SK-N-SH treated with all-trans-retinoic acid at 6 μM for 48 hours (cell line): ENCODE results near the gene OSM.

Experiments
- ATAC-seq: fragments of 200-7000 bp; cut with Tn5 transposase; 3 replicates; pipeline ENCODE4 v1.9.1; 2020; ENCODE audit warnings: mild to moderate bottlenecking, moderate library complexity
- ARNTL ChIP-seq: fragments of 450-650 bp; formaldehyde crosslinking; IDR thresholded peaks from 2 replicates; pipeline ENCODE4 v1.5.0; 2020; ENCODE audit warnings: low read depth, mild to moderate bottlenecking, moderate library complexity, borderline replicate concordance
- BACH2 ChIP-seq: fragments of 250-450 bp; sonication (Bioruptor Pico); IDR thresholded peaks from 2 replicates; pipeline ENCODE4 v1.9.0; 2021; ENCODE audit warnings: mild to moderate bottlenecking, borderline replicate concordance
- CSDC2 ChIP-seq: fragments of 250-450 bp; sonication (Bioruptor Pico); IDR thresholded peaks from 2 replicates; pipeline ENCODE4 v1.5.0; 2020; ENCODE audit warnings: mild to moderate bottlenecking, moderate library complexity
- ESRRG ChIP-seq: fragments of 250-450 bp; sonication (Bioruptor Pico); IDR thresholded peaks from 2 replicates; pipeline ENCODE4 v1.6.1; 2021; ENCODE audit warnings: mild to moderate bottlenecking
- GLIS3 ChIP-seq: fragments of 250-450 bp; sonication (Bioruptor Pico); IDR thresholded peaks from 2 replicates; pipeline ENCODE4 v1.5.0; 2020; ENCODE audit warnings: mild to moderate bottlenecking, moderate library complexity
- ISL1 ChIP-seq: fragments of 250-450 bp; sonication (Bioruptor Pico); IDR thresholded peaks from 2 replicates; pipeline ENCODE4 v2.1.2; 2022; ENCODE audit warnings: mild to moderate bottlenecking, moderate library complexity
- OSR1 ChIP-seq: fragments of 250-450 bp; sonication (Bioruptor Pico); IDR thresholded peaks from 2 replicates; pipeline ENCODE4 v1.8.0; 2022; ENCODE audit warnings: moderate library complexity, mild to moderate bottlenecking, inconsistent platforms
- PPARA ChIP-seq: fragments of 250-450 bp; sonication (Bioruptor Pico); IDR thresholded peaks from 2 replicates; pipeline ENCODE4 v1.5.0; 2020; ENCODE audit warnings: mild to moderate bottlenecking, borderline replicate concordance
- RARB ChIP-seq: fragments of 250-450 bp; sonication (Bioruptor Pico); IDR thresholded peaks from 2 replicates; pipeline ENCODE4 v1.8.0; 2021; ENCODE audit warnings: mild to moderate bottlenecking, moderate library complexity
- SNAI2 ChIP-seq: fragments of 250-450 bp; sonication (Bioruptor Pico); IDR thresholded peaks from 2 replicates; pipeline ENCODE4 v1.5.0; 2020; ENCODE audit warnings: mild to moderate bottlenecking, moderate library complexity
- TCF4 ChIP-seq: fragments of 250-450 bp; sonication (Bioruptor Pico); IDR thresholded peaks from 2 replicates; pipeline ENCODE4 v1.8.0; 2021; ENCODE audit warnings: mild to moderate bottlenecking, moderate library complexity, borderline replicate concordance
- TOX ChIP-seq: fragments of 250-450 bp; sonication (Bioruptor Pico); IDR thresholded peaks from 2 replicates; pipeline ENCODE4 v1.8.0; 2021; ENCODE audit warnings: mild to moderate bottlenecking, moderate library complexity, borderline replicate concordance
- ZC3H10 ChIP-seq: fragments of 250-450 bp; sonication (Bioruptor Pico); IDR thresholded peaks from 2 replicates; pipeline ENCODE4 v1.5.1; 2021; ENCODE audit warnings: mild to moderate bottlenecking, moderate library complexity
- ZFP3 ChIP-seq: fragments of 250-450 bp; sonication (Bioruptor Pico); IDR thresholded peaks from 2 replicates; pipeline ENCODE4 v1.5.0; 2020; ENCODE audit warnings: mild to moderate bottlenecking, moderate library complexity
- ZFP30 ChIP-seq: fragments of 450-650 bp; formaldehyde crosslinking; IDR thresholded peaks from 2 replicates; pipeline ENCODE4 v1.5.0; 2022; ENCODE audit warnings: mild to moderate bottlenecking, moderate library complexity
- ZNF565 ChIP-seq: fragments of 450-650 bp; formaldehyde crosslinking; conservative IDR thresholded peaks from 2 replicates; pipeline ENCODE4 v1.5.0; 2020; ENCODE audit warnings: low read depth, mild to moderate bottlenecking, moderate library complexity
- ZNF70 ChIP-seq: fragments of 450-650 bp; formaldehyde crosslinking; IDR thresholded peaks from 2 replicates; pipeline ENCODE4 v1.5.0; 2020; ENCODE audit warnings: mild to moderate bottlenecking, moderate library complexity
- ZNF8 ChIP-seq: fragments of 450-650 bp; formaldehyde crosslinking; IDR thresholded peaks from 2 replicates; pipeline ENCODE4 v1.5.0; 2020; ENCODE audit warnings: mild to moderate bottlenecking, moderate library complexity
- TF ChIP-seq, protein P1 (sequence below): fragments of 250-450 bp; sonication (Bioruptor Pico); IDR thresholded peaks from 2 replicates; pipeline ENCODE4 v1.5.0; 2020; ENCODE audit warnings: mild to moderate bottlenecking, moderate library complexity
- TF ChIP-seq, protein P2 (sequence below): fragments of 250-450 bp; sonication (Bioruptor Pico); IDR thresholded peaks from 2 replicates; pipeline ENCODE4 v1.8.0; 2020; ENCODE audit warnings: mild to moderate bottlenecking, moderate library complexity, borderline replicate concordance
- TF ChIP-seq, protein P3 (sequence below): fragments of 250-450 bp; sonication (Bioruptor Pico); IDR thresholded peaks from 2 replicates; pipeline ENCODE4 v1.5.1; 2021; ENCODE audit warnings: mild to moderate bottlenecking, moderate library complexity
- TF ChIP-seq, protein P4 (sequence below): fragments of 250-450 bp; sonication (Bioruptor Pico); IDR thresholded peaks from 2 replicates; pipeline ENCODE4 v1.5.1; 2020; ENCODE audit warnings: low read depth, mild to moderate bottlenecking, moderate library complexity
- TF ChIP-seq, protein P5 (sequence below): fragments of 250-450 bp; sonication (Bioruptor Pico); IDR thresholded peaks from 2 replicates; pipeline ENCODE4 v1.8.0; 2021; ENCODE audit warnings: low read depth, mild to moderate bottlenecking, moderate library complexity, borderline replicate concordance

The OSM gene

DNA sequence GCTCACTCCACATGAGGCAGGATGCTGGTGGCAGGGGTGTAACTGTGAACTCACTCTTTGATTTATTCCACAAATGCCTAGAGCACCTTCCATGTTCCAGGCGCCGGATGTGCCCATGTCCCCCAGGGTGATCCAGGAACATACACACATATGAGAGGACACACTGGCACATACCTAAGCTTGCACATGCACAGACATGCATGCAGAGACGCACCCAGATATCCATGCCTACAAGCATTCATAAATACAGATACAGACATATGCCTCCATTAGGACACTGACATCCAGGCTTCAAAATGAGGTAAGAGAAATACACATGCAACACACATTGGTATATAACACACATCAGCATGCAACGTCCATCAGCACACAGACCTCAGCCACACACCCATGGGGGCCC lies 4.5 kb downstream of the OSM start:
- no peak for ATAC-seq
- no peak for TF ChIP-seq GLIS3 (CRISPR knock-in tag)
- TF ChIP-seq, protein P1, sequence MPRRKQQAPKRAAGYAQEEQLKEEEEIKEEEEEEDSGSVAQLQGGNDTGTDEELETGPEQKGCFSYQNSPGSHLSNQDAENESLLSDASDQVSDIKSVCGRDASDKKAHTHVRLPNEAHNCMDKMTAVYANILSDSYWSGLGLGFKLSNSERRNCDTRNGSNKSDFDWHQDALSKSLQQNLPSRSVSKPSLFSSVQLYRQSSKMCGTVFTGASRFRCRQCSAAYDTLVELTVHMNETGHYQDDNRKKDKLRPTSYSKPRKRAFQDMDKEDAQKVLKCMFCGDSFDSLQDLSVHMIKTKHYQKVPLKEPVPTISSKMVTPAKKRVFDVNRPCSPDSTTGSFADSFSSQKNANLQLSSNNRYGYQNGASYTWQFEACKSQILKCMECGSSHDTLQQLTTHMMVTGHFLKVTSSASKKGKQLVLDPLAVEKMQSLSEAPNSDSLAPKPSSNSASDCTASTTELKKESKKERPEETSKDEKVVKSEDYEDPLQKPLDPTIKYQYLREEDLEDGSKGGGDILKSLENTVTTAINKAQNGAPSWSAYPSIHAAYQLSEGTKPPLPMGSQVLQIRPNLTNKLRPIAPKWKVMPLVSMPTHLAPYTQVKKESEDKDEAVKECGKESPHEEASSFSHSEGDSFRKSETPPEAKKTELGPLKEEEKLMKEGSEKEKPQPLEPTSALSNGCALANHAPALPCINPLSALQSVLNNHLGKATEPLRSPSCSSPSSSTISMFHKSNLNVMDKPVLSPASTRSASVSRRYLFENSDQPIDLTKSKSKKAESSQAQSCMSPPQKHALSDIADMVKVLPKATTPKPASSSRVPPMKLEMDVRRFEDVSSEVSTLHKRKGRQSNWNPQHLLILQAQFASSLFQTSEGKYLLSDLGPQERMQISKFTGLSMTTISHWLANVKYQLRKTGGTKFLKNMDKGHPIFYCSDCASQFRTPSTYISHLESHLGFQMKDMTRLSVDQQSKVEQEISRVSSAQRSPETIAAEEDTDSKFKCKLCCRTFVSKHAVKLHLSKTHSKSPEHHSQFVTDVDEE (CRISPR knock-in tag): no peak
- no peak for TF ChIP-seq ISL1 (CRISPR knock-in tag)
- no peak for TF ChIP-seq ESRRG (CRISPR knock-in tag)
- TF ChIP-seq, protein P2, sequence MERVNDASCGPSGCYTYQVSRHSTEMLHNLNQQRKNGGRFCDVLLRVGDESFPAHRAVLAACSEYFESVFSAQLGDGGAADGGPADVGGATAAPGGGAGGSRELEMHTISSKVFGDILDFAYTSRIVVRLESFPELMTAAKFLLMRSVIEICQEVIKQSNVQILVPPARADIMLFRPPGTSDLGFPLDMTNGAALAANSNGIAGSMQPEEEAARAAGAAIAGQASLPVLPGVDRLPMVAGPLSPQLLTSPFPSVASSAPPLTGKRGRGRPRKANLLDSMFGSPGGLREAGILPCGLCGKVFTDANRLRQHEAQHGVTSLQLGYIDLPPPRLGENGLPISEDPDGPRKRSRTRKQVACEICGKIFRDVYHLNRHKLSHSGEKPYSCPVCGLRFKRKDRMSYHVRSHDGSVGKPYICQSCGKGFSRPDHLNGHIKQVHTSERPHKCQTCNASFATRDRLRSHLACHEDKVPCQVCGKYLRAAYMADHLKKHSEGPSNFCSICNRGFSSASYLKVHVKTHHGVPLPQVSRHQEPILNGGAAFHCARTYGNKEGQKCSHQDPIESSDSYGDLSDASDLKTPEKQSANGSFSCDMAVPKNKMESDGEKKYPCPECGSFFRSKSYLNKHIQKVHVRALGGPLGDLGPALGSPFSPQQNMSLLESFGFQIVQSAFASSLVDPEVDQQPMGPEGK: no peak

DNA sequence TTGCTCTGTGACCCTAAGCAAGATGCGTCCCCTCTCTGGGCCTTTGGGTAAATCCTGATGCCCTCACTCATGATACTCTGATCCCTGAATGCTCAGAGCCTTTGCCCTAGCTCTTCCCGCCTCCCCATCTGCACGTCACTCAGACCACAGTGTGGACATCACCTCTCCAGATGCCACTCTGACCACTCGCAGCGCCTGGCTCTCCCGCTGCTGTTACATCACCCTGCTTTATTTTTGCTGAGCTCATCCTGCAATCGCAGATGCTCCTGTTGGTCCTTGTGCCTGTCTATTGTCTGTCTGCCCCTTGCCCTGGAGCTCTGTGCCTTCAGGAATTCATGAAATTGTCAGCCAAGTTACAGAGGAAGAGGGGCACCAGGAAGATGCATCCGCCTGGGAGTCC lies 5.5 kb downstream of the OSM start:
- TF ChIP-seq ZFP3 (CRISPR knock-in tag) (no peak), SNAI2 (CRISPR knock-in tag) (no peak), RARB (CRISPR knock-in tag) (no peak), CSDC2 (CRISPR knock-in tag) (no peak), ESRRG (CRISPR knock-in tag) (no peak), ZNF565 (CRISPR knock-in tag) (no peak), ZNF70 (no peak), ZC3H10 (CRISPR knock-in tag) (no peak), ISL1 (CRISPR knock-in tag) (no peak), TCF4 (CRISPR knock-in tag) (no peak), TOX (no peak), GLIS3 (CRISPR knock-in tag) (no peak), ARNTL (CRISPR knock-in tag) (no peak), ZFP30 (CRISPR knock-in tag) (no peak), BACH2 (no peak), ZNF8 (CRISPR knock-in tag) (no peak)
- TF ChIP-seq, protein P2: no peak
- TF ChIP-seq, protein P3, sequence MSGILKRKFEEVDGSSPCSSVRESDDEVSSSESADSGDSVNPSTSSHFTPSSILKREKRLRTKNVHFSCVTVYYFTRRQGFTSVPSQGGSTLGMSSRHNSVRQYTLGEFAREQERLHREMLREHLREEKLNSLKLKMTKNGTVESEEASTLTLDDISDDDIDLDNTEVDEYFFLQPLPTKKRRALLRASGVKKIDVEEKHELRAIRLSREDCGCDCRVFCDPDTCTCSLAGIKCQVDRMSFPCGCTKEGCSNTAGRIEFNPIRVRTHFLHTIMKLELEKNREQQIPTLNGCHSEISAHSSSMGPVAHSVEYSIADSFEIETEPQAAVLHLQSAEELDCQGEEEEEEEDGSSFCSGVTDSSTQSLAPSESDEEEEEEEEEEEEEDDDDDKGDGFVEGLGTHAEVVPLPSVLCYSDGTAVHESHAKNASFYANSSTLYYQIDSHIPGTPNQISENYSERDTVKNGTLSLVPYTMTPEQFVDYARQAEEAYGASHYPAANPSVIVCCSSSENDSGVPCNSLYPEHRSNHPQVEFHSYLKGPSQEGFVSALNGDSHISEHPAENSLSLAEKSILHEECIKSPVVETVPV (CRISPR knock-in tag): no peak
- TF ChIP-seq, protein P4, sequence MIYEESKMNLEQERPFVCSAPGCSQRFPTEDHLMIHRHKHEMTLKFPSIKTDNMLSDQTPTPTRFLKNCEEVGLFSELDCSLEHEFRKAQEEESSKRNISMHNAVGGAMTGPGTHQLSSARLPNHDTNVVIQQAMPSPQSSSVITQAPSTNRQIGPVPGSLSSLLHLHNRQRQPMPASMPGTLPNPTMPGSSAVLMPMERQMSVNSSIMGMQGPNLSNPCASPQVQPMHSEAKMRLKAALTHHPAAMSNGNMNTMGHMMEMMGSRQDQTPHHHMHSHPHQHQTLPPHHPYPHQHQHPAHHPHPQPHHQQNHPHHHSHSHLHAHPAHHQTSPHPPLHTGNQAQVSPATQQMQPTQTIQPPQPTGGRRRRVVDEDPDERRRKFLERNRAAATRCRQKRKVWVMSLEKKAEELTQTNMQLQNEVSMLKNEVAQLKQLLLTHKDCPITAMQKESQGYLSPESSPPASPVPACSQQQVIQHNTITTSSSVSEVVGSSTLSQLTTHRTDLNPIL (CRISPR knock-in tag): no peak
- no peak for ATAC-seq

DNA sequence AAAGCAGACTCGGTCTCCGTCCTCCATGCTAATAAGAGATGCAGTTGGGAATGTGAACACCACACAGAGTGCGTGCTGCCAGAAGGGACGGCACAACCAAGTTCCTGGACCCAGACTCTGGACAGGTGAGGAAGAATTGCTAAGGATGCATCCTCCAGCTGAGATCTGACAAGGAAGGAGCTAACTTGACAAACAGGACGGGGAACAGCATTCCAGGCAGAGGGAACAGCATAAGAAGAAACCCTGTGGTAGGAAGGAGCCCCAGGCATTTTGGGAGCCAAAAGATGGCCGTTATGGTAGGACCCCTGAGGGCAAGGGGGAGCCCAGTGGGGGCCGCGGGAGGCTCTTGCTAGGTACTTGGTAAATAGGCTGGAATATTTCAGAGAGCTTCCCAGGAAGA lies 6.0 kb downstream of the OSM start:
- ATAC-seq: no peak
- no peak for TF ChIP-seq BACH2
- TF ChIP-seq RARB (CRISPR knock-in tag): no peak
- no peak for TF ChIP-seq ESRRG (CRISPR knock-in tag)
- TF ChIP-seq, protein P4 (CRISPR knock-in tag): no peak
- TF ChIP-seq GLIS3 (CRISPR knock-in tag): no peak
- no peak for TF ChIP-seq ZNF8 (CRISPR knock-in tag)
- TF ChIP-seq PPARA (CRISPR knock-in tag): no peak
- TF ChIP-seq ISL1 (CRISPR knock-in tag): no peak
- TF ChIP-seq ZNF70: no peak
- TF ChIP-seq ZFP3 (CRISPR knock-in tag): no peak
- no peak for TF ChIP-seq ARNTL (CRISPR knock-in tag)
- no peak for TF ChIP-seq TCF4 (CRISPR knock-in tag)
- TF ChIP-seq, protein P5, sequence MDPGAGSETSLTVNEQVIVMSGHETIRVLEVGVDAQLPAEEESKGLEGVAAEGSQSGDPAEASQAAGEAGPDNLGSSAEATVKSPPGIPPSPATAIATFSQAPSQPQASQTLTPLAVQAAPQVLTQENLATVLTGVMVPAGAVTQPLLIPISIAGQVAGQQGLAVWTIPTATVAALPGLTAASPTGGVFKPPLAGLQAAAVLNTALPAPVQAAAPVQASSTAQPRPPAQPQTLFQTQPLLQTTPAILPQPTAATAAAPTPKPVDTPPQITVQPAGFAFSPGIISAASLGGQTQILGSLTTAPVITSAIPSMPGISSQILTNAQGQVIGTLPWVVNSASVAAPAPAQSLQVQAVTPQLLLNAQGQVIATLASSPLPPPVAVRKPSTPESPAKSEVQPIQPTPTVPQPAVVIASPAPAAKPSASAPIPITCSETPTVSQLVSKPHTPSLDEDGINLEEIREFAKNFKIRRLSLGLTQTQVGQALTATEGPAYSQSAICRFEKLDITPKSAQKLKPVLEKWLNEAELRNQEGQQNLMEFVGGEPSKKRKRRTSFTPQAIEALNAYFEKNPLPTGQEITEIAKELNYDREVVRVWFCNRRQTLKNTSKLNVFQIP (CRISPR knock-in tag): no peak
- no peak for TF ChIP-seq CSDC2 (CRISPR knock-in tag)
- no peak for TF ChIP-seq OSR1 (CRISPR knock-in tag)
- TF ChIP-seq, protein P3 (CRISPR knock-in tag): no peak
